ENCODE measurements around the gene HAUS8.
"Not testable (repeated sequence)": the region's sequence is repeated elsewhere in the genome, so short reads cannot be mapped to it uniquely, and the experiment has no call there.

HAUS8 gene

DNA sequence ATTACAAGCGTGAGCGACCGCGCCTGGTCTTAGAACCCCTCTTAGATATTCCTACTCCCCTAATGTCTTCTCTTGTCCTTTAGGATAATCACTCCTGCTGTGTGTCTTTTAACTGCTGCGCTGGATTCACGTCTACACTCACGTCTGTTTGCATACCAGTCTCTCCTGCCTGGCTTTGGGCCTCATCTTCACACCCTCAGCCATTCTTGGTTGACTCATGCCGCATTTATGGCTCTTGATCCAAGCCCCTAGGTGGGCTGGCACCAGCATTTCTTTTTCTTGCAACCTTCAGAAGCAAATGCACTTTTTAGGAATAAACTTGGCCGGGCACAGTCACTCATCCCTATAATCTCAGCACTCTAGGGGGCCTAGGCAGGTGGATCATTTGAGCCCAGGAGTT lies 23.1 kb upstream of the HAUS8 start:
- DNase-seq = no peak

GRCh38 chr19:17097593-17098126 lies 22.4 kb upstream of the HAUS8 start:
- no peak for DNase-seq

- no peak for DNase-seq
Observed at GRCh38 chr19:17095141-17095919, 20.1 kb upstream of the HAUS8 start.

GRCh38 chr19:17094694-17095093 lies 19.4 kb upstream of the HAUS8 start:
- DNase-seq = not testable (repeated sequence)

DNA sequence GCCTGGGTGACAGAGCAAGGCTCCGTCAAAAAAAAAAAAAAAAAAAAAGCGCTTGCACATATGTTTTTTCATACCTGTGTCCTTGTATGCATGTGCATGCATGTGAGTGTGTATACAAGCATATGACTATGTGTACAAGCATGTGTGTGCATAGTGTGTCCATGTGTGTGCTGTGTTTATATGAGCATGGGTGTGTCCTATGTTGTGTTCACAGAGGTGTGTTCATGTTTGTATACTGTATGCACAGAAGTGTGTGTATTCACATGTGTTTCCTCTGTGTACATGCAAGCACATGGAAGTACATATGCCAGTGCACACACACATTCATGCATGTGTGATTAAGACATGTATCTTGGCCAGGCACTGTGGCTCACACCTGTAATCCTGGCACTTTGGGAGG lies 17.4 kb upstream of the HAUS8 start:
- no peak for DNase-seq

GRCh38 chr19:17091758-17092333 lies 16.6 kb upstream of the HAUS8 start:
- DNase-seq = no peak

DNA sequence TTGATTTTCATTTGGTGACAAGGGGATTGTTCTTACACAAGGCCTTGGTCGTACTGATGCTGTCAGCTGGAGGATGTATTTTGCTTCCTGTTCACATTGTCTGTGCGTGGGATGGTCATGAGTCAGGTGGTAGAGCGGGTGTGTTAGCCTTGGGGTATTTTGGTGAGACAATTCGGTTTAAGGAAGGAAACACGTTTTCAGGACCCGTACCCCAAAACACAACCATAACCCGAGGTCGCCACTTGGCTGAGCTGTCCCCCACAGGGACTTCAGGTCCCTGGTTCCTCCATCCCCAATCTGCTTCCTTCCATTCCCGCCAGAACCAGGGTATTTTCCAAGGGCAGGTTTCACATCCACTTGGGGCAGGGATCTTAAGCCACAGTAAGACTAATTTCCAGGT lies 15.3 kb upstream of the HAUS8 start:
- peak; percentile 13 for DNase-seq

- DNase-seq = no peak
Observed at GRCh38 chr19:17088552-17088951, 13.3 kb upstream of the HAUS8 start.

DNA sequence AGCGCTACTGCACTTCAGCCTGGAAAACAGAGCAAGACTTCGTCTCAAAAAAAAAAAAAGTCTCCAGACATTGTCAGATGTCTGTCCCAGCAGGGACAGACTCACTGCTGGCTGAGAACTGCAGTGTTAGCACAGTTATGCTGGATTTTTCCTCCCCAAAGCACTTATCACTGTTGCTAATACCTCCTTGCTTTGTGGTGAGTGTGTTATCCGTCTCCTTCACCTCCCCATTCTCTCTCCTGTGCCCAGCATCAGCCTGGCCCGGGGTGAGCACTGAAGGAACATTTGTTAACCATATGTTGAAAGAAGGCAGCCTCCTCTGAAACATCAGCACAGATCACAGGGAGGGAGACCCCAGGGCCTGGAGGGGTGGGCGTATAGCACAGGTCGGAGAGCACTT lies 11.6 kb upstream of the HAUS8 start:
- no peak for DNase-seq

- no peak for DNase-seq
Observed at GRCh38 chr19:17086120-17086519, 10.9 kb upstream of the HAUS8 start.

- DNase-seq = no peak
Observed at GRCh38 chr19:17081672-17082630, 6.7 kb upstream of the HAUS8 start.

DNA sequence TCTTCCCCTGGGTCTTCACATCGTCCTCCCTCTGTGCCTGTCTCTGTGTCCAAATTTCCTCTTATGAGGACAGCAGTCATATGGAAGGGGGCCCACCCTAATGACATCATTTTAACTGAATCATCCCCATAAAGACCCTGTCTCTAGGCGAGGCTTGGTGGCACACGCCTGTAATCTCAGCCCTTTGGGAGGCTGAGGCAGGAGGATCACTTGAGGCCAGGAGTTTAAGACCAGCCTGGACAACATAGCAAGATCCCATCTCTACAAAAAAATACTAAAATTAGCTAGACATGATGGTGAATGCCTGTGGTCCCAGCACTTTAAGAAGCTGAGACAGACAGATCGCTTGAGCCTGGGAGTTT lies 5.2 kb upstream of the HAUS8 start:
- DNase-seq = no peak

DNA sequence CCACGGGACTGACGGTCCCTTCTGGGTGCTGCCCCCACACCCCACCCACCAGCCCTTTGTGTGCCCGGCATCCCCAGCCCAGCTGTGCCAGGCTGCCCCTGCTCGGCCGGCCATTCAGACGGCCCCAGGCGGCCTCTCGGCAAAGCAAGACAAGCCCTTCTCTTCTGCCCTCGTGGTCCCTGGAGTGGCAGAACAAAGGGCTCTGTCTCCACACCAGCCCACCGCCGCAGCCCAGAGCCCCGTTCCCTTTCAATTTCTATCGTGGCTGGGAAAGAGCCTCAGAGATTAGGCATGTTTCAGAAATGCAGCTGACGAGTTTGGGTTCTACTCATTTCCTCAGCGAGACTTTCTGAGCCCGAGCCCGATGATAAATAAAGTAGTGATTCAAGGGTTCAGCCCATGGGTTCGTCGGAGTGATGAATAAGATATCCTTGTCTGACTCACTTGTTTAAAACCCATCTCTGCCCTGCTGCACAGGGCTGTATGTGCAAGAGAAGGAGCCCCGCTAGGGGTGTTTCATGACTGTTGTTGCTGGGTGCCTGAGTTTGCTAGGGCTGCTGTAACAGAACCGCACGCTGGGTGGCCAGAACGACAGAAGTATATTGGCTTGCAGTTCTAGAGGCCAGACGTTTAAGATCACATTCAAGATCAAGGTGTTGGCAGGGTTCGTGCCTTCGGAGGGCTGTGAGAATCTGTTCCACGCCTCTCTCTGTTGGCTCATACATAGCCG lies 4.6 kb upstream of the HAUS8 start:
- DNase-seq = peak; percentile 73

DNA sequence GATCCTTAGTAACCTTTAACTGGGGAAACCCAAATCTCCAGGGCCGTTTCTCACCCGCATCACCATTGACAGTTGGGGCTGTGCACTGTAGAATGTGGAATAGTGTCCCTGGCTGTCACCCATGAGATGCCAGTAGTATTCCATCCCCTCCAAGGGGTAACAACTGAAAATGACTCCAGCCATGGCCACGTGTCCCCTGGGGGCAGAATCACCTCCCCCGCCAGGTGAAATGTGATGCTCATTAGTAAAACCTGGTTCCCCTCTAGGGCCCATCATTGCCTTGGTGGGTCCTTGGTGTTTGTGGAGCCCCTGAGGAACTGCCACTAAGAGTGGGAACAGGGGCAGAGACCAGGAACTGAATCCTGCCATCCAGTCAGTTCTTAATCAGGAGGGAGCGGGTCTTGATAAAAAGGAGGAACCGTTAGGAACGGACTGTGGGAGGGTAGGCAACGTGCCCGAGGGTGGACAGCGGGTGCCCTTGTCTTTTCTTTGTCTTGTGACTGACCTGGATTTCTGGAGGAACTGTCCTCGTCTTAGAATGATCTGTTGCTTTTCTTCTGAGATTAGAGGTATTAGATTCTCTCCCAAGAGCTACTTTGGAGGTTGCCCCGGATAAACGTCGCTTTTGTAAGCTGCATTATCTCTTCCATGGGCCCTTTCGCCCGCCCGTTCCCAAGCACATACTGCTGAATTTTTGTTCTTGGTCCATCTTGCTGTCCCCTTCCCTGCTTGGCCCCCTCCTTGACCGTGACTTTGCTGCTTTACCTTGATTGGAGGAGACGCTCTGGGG lies 3.9 kb upstream of the HAUS8 start:
- no peak for DNase-seq

DNA sequence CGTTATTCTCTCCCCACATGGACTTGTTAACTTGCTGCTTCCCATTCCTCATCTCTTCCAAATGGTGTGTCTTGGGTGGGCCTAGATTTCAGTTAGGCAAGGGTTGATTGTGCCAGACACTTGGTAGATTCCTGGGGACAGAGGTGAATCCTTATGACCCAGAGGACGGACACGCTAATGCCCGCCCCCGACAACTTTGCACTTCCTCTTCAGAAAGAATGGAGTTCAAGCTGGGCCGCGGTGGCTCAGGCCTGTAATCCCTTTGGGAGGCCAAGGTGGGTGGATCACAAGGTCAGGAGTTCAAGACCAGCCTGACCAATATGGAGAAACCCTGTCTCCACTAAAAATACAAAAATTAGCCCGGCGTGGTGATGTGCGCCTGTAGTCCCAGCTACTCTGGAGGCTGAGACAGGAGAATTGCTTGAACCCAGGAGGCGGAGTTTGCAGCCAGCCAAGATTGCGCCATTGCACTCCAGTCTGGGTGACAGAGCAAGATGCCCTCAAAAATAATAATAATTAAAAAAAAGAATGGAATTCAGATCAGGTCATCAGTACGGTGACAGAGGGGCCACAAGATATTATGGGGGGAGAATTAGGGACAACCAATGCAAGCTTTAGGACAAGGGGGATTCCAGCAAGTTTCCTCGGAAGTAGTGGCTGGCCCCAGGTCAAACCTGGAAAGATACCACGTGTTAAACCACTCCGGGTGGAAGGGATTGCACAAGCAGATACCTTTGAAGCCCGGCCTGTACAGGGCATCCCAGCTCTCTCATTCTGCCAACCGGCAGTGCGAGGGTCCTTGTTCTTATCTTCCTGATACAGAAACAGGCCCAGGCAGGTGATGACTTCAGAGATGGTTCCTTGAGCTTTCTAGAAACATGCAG lies 3.0 kb upstream of the HAUS8 start:
- no peak for DNase-seq

- no peak for DNase-seq
Observed at GRCh38 chr19:17077447-17078028, 2.3 kb upstream of the HAUS8 start.

DNA sequence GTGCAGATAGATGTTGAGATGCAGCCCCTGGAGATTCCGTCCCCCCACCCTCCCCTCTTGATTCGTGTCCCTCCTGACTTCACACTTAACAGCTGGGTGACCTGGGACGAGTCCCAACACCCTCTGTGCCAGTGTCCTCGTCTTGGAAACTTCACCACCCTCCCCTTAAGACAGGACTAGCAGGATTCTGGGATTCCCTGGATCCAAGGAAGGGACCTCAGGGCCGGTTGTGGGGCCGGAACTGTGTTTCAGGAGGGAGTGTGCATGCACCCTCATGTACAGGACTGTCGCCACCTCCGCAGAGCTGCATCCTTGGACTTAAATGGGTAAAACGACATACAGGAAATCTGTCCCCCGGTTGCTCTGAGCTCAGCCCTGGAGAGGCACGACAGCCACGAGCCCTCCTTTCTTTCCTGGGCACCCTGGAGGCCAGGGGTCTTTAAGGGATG lies 1.3 kb upstream of the HAUS8 start:
- peak; percentile 19 for DNase-seq

DNA sequence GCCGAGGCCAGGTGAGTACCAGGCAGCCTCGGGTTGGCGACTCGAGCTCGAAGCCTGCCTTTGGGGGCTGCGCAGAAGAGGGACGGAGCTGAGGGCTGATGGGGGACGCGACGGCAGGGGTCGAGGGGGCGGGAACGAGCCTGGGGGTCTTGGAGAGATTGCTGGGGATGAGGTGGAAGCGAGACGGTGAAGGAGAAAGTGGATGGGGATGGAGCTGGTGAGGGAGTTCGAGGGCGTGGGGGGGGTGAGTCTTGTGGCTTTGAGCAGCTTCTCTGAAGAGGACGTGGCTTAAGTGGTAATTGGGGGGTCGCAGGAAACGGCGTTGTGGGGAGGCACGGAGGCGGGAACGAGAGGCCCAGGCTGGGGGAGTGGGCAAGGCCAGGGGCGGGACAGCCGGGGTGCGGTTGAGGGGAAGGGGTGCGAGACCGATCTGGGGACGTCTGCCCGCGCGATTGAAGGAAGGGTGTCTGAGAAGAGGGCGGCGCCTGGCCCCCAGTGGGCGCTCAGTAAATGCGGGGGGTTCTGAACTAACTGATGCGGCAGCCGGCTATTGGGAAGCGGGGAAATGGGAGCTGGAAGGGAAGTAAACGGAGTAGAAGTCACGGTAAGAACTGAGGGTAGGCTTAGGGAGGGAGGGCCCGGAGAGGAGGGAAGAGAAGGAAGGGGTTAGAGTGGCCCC lies 751 bp upstream of the HAUS8 start:
- DNase-seq = peak; percentile 68

- peak; percentile 21 for DNase-seq
Observed at GRCh38 chr19:17074634-17075034, 618 bp downstream of the HAUS8 start.

All from CD4-positive, alpha-beta T cell treated with Interleukin-21 for 1 hour (primary cell).